HG02970 (cell line): Measurements from ENCODE around the gene HMSD.
"Not testable (repeated sequence)": the region's sequence is repeated elsewhere in the genome, so short reads cannot be mapped to it uniquely, and the experiment has no call there.

Experiments
- ATAC-seq: cut with Tn5 transposase; IDR thresholded peaks from one replicate; pipeline ENCODE4 v1.9.1; 2021; ENCODE audit warnings: mild to moderate bottlenecking, moderate library complexity, moderate number of reproducible peaks; ENCODE audit not compliant: unreplicated experiment, low FRiP score

The HMSD gene, protein sequence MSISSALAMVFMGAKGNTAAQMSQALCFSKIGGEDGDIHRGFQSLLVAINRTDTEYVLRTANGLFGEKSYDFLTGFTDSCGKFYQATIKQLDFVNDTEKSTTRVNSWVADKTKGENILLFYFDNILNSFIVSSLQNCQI

DNA sequence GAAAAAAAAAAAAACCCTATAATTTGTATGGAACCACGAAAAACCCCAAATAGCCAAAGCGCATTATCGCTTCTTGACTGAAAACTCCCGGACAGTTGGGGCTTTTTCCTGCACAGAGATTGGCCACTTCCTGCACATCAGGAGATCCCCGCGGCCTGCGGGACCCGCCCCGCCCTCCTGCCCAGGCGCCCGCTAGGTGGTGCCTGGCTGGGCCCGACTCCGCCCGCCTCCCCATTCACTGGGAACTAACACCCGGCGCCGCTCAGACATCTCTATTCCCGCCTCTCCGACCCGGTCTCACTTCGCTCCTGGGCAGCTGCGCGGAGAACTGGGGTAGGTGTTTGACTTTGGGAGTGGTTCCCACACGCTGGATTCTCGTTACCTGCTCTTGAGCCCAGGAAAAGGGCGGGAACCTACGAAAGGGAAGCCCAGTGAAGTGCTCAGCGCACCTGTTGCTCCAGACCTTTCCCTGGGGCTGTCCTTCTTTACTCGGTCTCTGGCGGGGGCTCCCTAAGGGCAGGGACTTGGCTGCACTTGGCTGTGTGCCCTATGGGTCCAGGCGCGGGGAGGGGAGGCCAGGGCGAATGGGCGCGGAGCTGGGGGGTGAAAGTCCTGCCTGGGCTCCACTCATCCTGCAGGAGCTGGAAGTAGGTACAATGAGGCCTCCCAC is at the start of gene HMSD:
TSS of gene HMSD (plus strand) at position 234 of the 670 bp plus-strand sequence. CDS start 4,155 bp downstream, outside the sequence.
- peak; percentile 89 for ATAC-seq

GRCh38 chr18:63903851-63904570 is 45.1 kb upstream of the HMSD start:
- ATAC-seq: no peak

DNA sequence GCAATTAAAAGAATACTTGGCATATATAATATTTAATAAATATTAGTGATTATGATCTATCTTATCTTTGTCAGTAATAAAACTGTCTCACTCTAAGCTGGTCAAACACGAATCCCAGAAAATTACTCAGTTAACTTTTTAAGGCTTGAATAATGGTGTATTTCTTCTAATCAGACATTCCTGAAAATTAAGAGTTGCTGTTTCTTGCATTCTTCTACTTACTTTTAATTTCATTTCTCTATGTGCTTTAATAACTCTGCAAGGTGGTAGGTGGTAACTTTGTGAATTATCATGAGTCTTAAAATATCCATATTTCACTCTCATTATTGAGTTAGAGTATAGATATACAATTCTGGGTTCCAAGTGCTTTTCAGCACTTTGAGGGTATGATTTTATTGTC is 44.4 kb upstream of the HMSD start:
- no peak for ATAC-seq

- ATAC-seq: no peak
These were observed 43.7 kb upstream of the HMSD start for GRCh38 chr18:63905361-63905760.

DNA sequence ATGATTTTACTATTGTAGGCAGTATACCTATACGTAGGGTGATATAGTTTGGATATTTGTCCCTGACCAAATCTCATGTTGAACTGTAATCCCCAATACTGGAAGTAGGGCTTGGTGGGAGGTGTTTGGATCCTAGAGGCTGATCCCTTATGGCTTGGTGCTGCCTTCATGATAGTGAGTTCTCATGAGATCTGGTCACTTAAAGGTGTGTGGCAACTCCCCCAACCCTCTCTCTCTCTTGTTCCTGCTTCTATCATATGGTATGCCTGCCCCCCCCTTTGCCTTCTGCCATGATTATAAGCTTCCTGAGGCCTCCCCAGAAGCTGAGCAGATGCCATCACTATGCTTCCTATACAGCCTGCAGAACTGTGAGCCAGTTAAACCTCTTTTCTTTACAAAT is 43.0 kb upstream of the HMSD start:
- ATAC-seq: no peak

- ATAC-seq: peak; percentile 48
These were observed 41.4 kb upstream of the HMSD start, which contains the start of gene SERPINB10 for GRCh38 chr18:63907664-63908063. Gene SERPINB10, plus strand, starts transcription at chr18:63907958. Its CDS starts 7,553 bp downstream, at chr18:63915511.

GRCh38 chr18:63908858-63909257 is 40.2 kb upstream of the HMSD start:
- ATAC-seq: no peak

DNA sequence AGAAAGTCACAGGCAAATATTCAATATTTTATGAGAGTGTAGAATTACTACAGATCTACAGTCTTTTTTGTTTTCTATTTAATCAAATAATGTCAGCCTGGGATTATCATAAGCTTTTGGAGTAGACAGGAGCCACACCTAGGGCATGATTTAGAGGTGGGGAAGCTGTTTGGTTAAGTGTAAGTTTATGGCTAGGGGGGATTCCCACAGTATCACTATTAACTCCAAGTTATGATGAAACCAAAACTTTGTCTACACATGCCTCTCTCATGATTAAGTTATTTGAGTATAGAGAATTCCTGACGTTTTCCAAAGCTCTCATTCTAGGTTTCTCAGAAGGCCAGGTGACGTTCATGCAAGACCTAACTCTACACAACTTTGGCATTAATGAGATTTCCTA is 39.2 kb upstream of the HMSD start:
- no peak for ATAC-seq

DNA sequence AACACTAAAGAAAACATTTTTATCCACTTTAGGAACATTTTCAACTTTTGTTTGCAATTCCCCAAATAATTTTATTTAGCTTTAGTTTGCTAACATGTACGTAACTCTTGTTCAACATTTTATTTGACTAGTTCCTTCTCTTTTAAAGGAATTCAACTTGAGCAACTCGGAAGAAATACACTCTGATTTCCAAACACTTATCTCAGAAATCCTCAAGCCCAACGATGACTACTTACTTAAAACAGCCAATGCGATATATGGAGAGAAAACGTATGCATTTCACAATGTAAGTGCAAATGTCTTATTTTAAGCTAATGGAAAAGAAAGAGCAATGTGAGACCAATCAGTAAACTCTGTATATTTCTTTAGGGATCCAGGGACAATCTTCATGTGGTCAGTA is 31.3 kb upstream of the HMSD start:
- ATAC-seq: no peak

DNA sequence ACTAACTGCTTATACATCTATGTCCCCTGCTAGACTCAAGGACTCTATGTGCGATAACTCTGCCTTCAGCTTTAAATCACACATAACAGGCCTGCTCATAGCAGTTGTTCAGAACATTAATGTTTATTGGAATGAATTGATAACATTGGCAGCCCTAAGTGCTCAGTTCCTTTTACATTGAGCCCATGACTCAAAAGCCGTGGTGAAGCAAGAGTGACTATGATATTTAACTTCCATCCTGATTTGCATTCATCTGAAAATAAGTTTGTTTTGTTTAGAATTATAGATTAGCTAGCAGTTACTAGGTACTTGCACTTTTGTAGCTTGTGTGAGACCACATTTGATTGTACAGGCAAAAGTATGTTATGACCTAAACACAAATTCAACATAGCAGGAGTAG is 27.1 kb upstream of the HMSD start:
- no peak for ATAC-seq

- no peak for ATAC-seq
These were observed 24.6 kb upstream of the HMSD start for GRCh38 chr18:63924551-63924950.

- ATAC-seq: no peak
These were observed 20.8 kb upstream of the HMSD start for GRCh38 chr18:63928331-63928730.

DNA sequence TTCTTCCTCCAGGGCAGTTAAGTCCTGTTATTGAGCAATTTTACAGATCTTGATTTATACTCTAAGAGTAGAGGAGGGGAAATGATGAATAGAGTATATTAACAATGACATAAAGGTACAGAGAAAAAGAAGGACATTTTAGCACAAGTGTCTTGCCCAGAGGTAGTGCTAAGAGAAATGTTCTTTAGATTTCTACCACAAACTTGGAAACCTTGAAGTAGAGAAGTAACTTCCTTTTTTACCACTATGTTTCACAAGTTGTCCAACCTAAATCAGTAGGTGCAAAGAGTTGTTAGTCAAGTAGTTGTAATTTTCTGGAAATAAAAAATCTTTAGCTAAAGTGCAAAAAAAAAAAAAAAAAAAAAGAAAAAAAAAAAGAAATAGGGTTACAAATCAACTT is 19.7 kb upstream of the HMSD start:
- not testable (repeated sequence) for ATAC-seq

DNA sequence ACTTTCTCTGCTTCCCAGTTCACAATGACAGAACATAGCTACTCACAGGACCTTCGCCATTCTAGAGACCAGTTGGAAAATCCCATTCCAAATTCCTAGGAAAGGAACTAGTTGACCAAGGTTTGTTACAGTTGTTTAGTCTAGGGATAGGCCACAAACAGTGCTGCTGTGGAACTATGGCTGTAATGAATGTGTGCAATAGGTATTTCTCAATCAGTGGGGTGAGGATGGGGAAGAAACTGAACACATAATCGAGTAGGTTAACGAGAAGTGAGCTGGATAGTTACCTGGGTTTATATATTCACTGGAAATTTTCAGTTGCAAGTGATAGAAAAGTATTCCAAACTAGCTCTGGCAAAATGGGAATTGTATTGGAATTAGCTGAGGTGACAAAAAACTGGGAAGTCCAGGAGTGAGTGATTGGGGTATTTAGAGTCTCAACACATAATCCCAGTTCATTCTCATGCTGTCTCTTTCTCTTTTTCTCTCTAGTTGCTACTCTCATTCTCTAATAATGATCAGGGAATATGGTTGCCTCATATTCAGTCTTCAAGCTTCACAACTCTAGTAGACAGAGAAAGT is 18.2 kb upstream of the HMSD start:
- no peak for ATAC-seq

GRCh38 chr18:63936156-63936931 is 12.8 kb upstream of the HMSD start:
- ATAC-seq: peak; percentile 98

GRCh38 chr18:63936932-63937393 is 12.1 kb upstream of the HMSD start:
- no peak for ATAC-seq

DNA sequence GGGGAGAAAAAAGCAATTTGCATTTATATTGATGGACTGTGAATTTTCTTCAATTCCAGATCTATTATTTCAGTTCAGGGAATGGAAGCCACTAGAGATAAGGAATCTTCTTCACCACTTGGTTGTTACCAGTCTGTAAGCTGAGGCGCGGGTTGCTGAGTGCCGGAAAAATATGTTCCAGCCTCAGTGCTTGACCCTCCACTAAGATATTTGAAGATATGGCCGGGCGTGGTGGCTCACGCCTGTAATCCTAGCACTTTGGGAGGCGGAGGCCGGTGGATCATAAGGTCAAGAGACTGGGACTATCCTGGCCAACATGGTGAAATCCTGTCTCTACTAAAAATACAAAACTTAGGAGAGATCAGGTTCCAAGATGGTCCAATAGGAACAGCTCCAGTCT is 9.1 kb upstream of the HMSD start:
- ATAC-seq: no peak

- ATAC-seq: not testable (repeated sequence)
These were observed 8.5 kb upstream of the HMSD start for GRCh38 chr18:63940543-63941050.

DNA sequence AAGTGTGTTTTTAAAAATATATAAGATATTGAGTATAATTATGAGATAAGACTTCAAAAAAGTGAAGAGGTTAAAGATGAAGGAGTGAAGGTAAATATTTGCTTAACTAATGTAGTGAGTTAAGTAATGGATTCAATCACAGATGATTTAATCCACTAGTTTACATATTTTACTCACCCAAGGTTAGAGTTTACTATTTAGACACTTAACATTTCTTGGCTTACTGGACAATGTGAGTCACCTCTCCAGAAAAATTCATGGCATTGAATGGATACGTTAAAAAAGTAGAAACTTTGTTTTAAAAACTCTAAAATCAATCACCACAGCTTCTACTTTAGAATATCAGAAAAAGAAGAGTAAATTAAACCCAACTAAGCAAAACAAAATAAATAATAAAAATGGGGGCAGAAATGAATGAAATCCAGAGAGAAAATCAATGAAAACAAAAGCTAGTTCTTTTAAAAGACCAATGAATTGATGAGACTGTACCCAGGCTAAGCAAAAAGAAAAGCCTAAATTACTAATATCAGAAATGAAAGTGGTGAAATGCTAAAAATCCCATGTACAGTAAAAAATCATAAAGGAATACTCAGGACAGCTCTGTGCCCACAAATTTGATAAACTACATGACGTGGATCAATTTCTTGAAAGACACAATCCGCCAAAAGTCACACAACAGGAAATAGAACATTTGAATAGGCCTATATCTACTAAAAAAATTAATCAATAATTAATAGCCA is 1.9 kb upstream of the HMSD start:
- no peak for ATAC-seq

GRCh38 chr18:63951302-63951705 is 2.2 kb downstream of the HMSD start:
- ATAC-seq: peak; percentile 44
